CD4-positive, alpha-beta T cell (primary cell): ENCODE data around the gene ZMIZ2. TPM values are rescaled to one million over a fixed set of nuclear protein-coding genes. Genes with fewer than 3 reads are reported as not detected.

Experiments used
- ATAC-seq: fragments of 200-7000 bp; cut with Tn5 transposase; one replicate; pipeline ENCODE4 v1.10.0; 2022; ENCODE audit warnings: mild to moderate bottlenecking; ENCODE audit not compliant: poor library complexity
- CTCF ChIA-PET: fragments of 350-600 bp; sonication (Branson Sonifier 250); formaldehyde crosslinking; loops from one replicate; lab custom pipeline; 2021; ENCODE audit warnings: antibody characterized with exemption, inconsistent platforms; lab: Charles Lee
- POLR2A ChIA-PET: fragments of 350-600 bp; sonication (Branson Sonifier 250); formaldehyde crosslinking; loops from one replicate; lab custom pipeline; 2021; ENCODE audit warnings: antibody characterized with exemption, inconsistent platforms; lab: Charles Lee
- DNase-seq, 14 experiments: peaks; one replicate each; pipeline ENCODE4 v3.0.0-alpha.2; 2013 to 2020; ENCODE audit warnings: mixed read lengths in 2 of 14
- H3K27ac ChIP-seq, 2 donors: one replicate each; pipeline versions ENCODE4 v1.5.1 to v1.7.0; 2013; ENCODE audit warnings: low read length in 2 of 2, low read depth in 1 of 2, mild to moderate bottlenecking in 1 of 2
- H3K27me3 ChIP-seq, 2 experiments: 1 replicate in 1 of 2; 2 replicates in 1 of 2; pipeline versions ENCODE4 v1.6.1 to v1.7.0; 2013; ENCODE audit warnings: low read length in 2 of 2, control low read depth in 1 of 2, mild to moderate bottlenecking in 1 of 2, moderate library complexity in 1 of 2; ENCODE audit not compliant: insufficient read depth in 2 of 2, control insufficient read depth in 1 of 2
- H3K36me3 ChIP-seq: one replicate; pipeline ENCODE4 v1.6.1; 2013; ENCODE audit warnings: low read length, control low read depth; ENCODE audit not compliant: insufficient read depth
- H3K4me1 ChIP-seq: one replicate; pipeline ENCODE4 v1.6.1; 2013; ENCODE audit warnings: low read length, control low read depth; ENCODE audit not compliant: insufficient read depth
- H3K4me3 ChIP-seq: one replicate; pipeline ENCODE4 v1.5.1; 2013; ENCODE audit warnings: mild to moderate bottlenecking, low read length, moderate library complexity
- H3K9me3 ChIP-seq, 2 experiments: 1 replicate in 1 of 2; 2 replicates in 1 of 2; pipeline versions ENCODE4 v1.6.1 to v1.7.0; 2013; ENCODE audit warnings: low read length in 2 of 2, mild to moderate bottlenecking in 2 of 2, control low read depth in 1 of 2, moderate library complexity in 1 of 2; ENCODE audit not compliant: control insufficient read depth in 1 of 2, insufficient read depth in 1 of 2
- H3K27ac Mint-ChIP-seq: one replicate; pipeline ENCODE4 v1.8.0; 2020; ENCODE audit warnings: mixed read lengths
- H3K27me3 Mint-ChIP-seq: one replicate; pipeline ENCODE4 v1.8.0; 2021; ENCODE audit warnings: mixed read lengths
- H3K36me3 Mint-ChIP-seq: one replicate; pipeline ENCODE4 v1.8.0; 2021; ENCODE audit warnings: low read depth, mixed read lengths
- H3K4me1 Mint-ChIP-seq: one replicate; pipeline ENCODE4 v1.8.0; 2021; ENCODE audit warnings: low read depth, mixed read lengths
- H3K4me3 Mint-ChIP-seq: one replicate; pipeline ENCODE4 v1.8.0; 2020; ENCODE audit warnings: mild to moderate bottlenecking, mixed read lengths
- H3K9me3 Mint-ChIP-seq: one replicate; pipeline ENCODE4 v1.8.0; 2020; ENCODE audit warnings: mixed read lengths
- intact Hi-C, 2 experiments: fragments of 100-400 bp; cut with DNase I in 1 of 2; cut with micrococcal nuclease in 1 of 2; formaldehyde crosslinking; loops; one replicate each; pipeline versions ENCODE4 v1.15.1 to v1.9.0; 2023 to 2025; cut with DNase I, micrococcal nuclease
- total RNA-seq, 174 experiments: library from RNA in 2 of 174; stranded (reverse) in 2 of 174; gene quantifications; one replicate each; pipeline ENCODE4 v1.2.3 and lab custom pipeline; 2021 to 2026
- TF ChIP-seq, protein P1 (sequence below): fragments of 200-600 bp; IDR thresholded peaks from one replicate; pipeline ENCODE4 v1.8.0; 2022; ENCODE audit warnings: antibody characterized with exemption, mild to moderate bottlenecking

ZMIZ2 gene
- total RNA-seq, 2 experiments from 2014 or later, result 81.5 to 82.0 TPM

GRCh38 chr7:44735403-44736165 lies 13.1 kb upstream of the ZMIZ2 start:
- Histone ChIP-seq H3K27ac (no peak overlapping the region), H3K4me3 (no peak overlapping the region), H3K4me1 (peaks cover 3% of the 10 kb centered on the region), H3K27me3 (no peaks in the 10 kb centered on the region), H3K36me3 (no peaks in the 10 kb centered on the region), H3K9me3 (no peaks in the 10 kb centered on the region)
- ATAC-seq (peak; percentile 68), DNase-seq (peak in 4 of 14 experiments; percentile 52 to 80 (median 68))
- intact Hi-C loops, result no loop called here
- no peaks in the 10 kb centered on the region for H3K9me3 Mint-ChIP-seq
- no peak overlapping the region for H3K27ac Mint-ChIP-seq
- H3K4me3 Mint-ChIP-seq, result no peak overlapping the region
- H3K36me3 Mint-ChIP-seq, result no peaks in the 10 kb centered on the region
- ChIA-PET POLR2A (no interaction called here), CTCF (no interaction called here)
- TF ChIP-seq, protein P1, sequence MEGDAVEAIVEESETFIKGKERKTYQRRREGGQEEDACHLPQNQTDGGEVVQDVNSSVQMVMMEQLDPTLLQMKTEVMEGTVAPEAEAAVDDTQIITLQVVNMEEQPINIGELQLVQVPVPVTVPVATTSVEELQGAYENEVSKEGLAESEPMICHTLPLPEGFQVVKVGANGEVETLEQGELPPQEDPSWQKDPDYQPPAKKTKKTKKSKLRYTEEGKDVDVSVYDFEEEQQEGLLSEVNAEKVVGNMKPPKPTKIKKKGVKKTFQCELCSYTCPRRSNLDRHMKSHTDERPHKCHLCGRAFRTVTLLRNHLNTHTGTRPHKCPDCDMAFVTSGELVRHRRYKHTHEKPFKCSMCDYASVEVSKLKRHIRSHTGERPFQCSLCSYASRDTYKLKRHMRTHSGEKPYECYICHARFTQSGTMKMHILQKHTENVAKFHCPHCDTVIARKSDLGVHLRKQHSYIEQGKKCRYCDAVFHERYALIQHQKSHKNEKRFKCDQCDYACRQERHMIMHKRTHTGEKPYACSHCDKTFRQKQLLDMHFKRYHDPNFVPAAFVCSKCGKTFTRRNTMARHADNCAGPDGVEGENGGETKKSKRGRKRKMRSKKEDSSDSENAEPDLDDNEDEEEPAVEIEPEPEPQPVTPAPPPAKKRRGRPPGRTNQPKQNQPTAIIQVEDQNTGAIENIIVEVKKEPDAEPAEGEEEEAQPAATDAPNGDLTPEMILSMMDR, result no peak
- no peaks in the 10 kb centered on the region for H3K27me3 Mint-ChIP-seq
- peaks cover 6% of the 10 kb centered on the region for H3K4me1 Mint-ChIP-seq

DNA sequence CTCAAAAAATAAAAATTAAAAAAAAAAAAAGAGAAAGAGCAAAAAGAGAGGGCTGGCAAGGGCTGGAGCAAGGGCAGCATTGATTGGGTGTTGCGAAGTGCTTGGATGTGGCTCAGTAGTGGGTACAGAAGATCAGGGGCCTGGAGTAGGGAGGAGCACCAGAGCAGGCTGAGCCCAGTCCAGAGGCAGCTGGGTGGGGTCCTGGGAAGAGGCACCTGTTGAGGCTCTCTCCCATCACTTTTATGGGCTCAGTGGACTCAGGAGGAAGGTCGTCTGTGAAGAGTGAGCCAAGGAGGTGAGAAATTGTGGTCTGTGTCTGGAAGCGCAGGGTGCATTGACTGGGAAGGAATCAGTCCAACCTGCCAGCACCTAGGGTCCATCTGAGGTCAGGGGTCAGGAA lies 11.8 kb upstream of the ZMIZ2 start:
- no peak overlapping the region for H3K27ac ChIP-seq
- POLR2A ChIA-PET, result no interaction called here
- no peak overlapping the region for H3K4me3 ChIP-seq
- H3K4me1 Mint-ChIP-seq, result peaks cover 6% of the 10 kb centered on the region
- H3K9me3 Mint-ChIP-seq, result no peaks in the 10 kb centered on the region
- TF ChIP-seq, protein P1, result no peak
- CTCF ChIA-PET, result no interaction called here
- H3K36me3 ChIP-seq, result no peaks in the 10 kb centered on the region
- H3K4me1 ChIP-seq, result peaks cover 3% of the 10 kb centered on the region
- H3K36me3 Mint-ChIP-seq, result no peaks in the 10 kb centered on the region
- no peaks in the 10 kb centered on the region for H3K27me3 ChIP-seq
- DNase-seq (no peak), ATAC-seq (no peak)
- H3K4me3 Mint-ChIP-seq, result no peak overlapping the region
- H3K9me3 ChIP-seq, result no peaks in the 10 kb centered on the region
- intact Hi-C loops, result no loop called here
- no peaks in the 10 kb centered on the region for H3K27me3 Mint-ChIP-seq
- no peak overlapping the region for H3K27ac Mint-ChIP-seq

- TF ChIP-seq, protein P1, result no peak
- ChIA-PET POLR2A (no interaction called here), CTCF (no interaction called here)
- Mint-ChIP-seq H3K9me3 (no peaks in the 10 kb centered on the region), H3K27me3 (no peaks in the 10 kb centered on the region), H3K4me3 (no peak overlapping the region), H3K27ac (no peak overlapping the region), H3K4me1 (peaks cover 6% of the 10 kb centered on the region), H3K36me3 (no peaks in the 10 kb centered on the region)
- Histone ChIP-seq H3K4me3 (no peak overlapping the region), H3K9me3 (no peaks in the 10 kb centered on the region), H3K4me1 (peaks cover 11% of the 10 kb centered on the region), H3K36me3 (no peaks in the 10 kb centered on the region), H3K27me3 (no peaks in the 10 kb centered on the region), H3K27ac (no peak overlapping the region)
- intact Hi-C loops, result no loop called here
- no peak for DNase-seq
- ATAC-seq, result no peak
Measured at GRCh38 chr7:44738051-44738723, 10.5 kb upstream of the ZMIZ2 start.
